Erythroblast (primary cell): ENCODE measurements around the gene DNHD1.

Source experiments
- DNase-seq, 2 experiments: peaks; one replicate each; lab custom pipeline; 2025; lab: John Stamatoyannopoulos, UW
- GATA1 ChIP-seq: IDR thresholded peaks from 2 replicates; pipeline ENCODE4 v1.6.1; 2011; ENCODE audit warnings: low read depth, mild to moderate bottlenecking, control low read depth, low read length, moderate library complexity
- POLR2A ChIP-seq: IDR thresholded peaks from 2 replicates; pipeline ENCODE4 v1.6.1; 2011; ENCODE audit warnings: mild to moderate bottlenecking, low read length

DNHD1 gene

GRCh38 chr11:6565988-6566703 is 69.1 kb downstream of the DNHD1 start:
- DNase-seq = no peak
- TF ChIP-seq GATA1 = no peak

GRCh38 chr11:6566704-6567370 is 69.8 kb downstream of the DNHD1 start:
- TF ChIP-seq POLR2A (no peak), GATA1 (no peak)
- no peak for DNase-seq

GRCh38 chr11:6567371-6567745 is 70.3 kb downstream of the DNHD1 start:
- TF ChIP-seq POLR2A (no peak), GATA1 (no peak)
- no peak for DNase-seq

- TF ChIP-seq GATA1 (no peak), POLR2A (no peak)
- peak; percentile 86 to 91 for DNase-seq
Observed at GRCh38 chr11:6568191-6568918, 71.3 kb downstream of the DNHD1 start.

- TF ChIP-seq POLR2A (no peak), GATA1 (no peak)
- peak; percentile 38 to 45 for DNase-seq
Observed at GRCh38 chr11:6569706-6570105, 72.6 kb downstream of the DNHD1 start.

GRCh38 chr11:6570691-6571427 is 73.8 kb downstream of the DNHD1 start:
- DNase-seq = no peak
- no peak for TF ChIP-seq GATA1
- TF ChIP-seq POLR2A = no peak

- TF ChIP-seq GATA1 (no peak), POLR2A (no peak)
- DNase-seq = no peak
Observed at GRCh38 chr11:6571434-6572008, 74.4 kb downstream of the DNHD1 start.

GRCh38 chr11:6572215-6572614 is 75.1 kb downstream of the DNHD1 start:
- TF ChIP-seq POLR2A (no peak), GATA1 (no peak)
- DNase-seq = no peak

- no peak for DNase-seq
- TF ChIP-seq GATA1 (no peak), POLR2A (no peak)
Observed at GRCh38 chr11:6574816-6575715, 78.0 kb downstream of the DNHD1 start.

GRCh38 chr11:6576471-6577373 is 79.6 kb downstream of the DNHD1 start:
- no peak for TF ChIP-seq GATA1
- TF ChIP-seq POLR2A = no peak
- DNase-seq = peak; percentile 35 to 59

GRCh38 chr11:6578134-6578533 is 81.1 kb downstream of the DNHD1 start:
- DNase-seq = no peak
- TF ChIP-seq GATA1 (no peak), POLR2A (no peak)
